Mucosa of descending colon (tissue), 3 donors: ENCODE results near the gene MTO1. TPM values are rescaled to one million over a fixed set of nuclear protein-coding genes. Genes with fewer than 3 reads are reported as not detected.
"Not testable (repeated sequence)": the region's sequence is repeated elsewhere in the genome, so short reads cannot be mapped to it uniquely, and the experiment has no call there.

ENCODE experiments used
- ATAC-seq: fragments of 200-7000 bp; cut with Tn5 transposase; one replicate; pipeline ENCODE4 v1.9.1; 2020; ENCODE audit warnings: mild to moderate bottlenecking, moderate library complexity
- DNase-seq, 3 donors: peaks; one replicate each; pipeline ENCODE4 v3.0.0-alpha.2; 2020
- H3K36me3 ChIP-seq: fragments of 200-600 bp; one replicate; pipeline ENCODE4 v1.8.0; 2021; ENCODE audit warnings: low read depth, mild to moderate bottlenecking
- H3K4me1 ChIP-seq: fragments of 200-600 bp; one replicate; pipeline ENCODE4 v1.8.0; 2021; ENCODE audit warnings: low read depth, mild to moderate bottlenecking
- H3K4me3 ChIP-seq: fragments of 200-600 bp; one replicate; pipeline ENCODE4 v1.8.0; 2021; ENCODE audit warnings: mild to moderate bottlenecking
- H3K9me3 ChIP-seq: fragments of 200-600 bp; one replicate; pipeline ENCODE4 v1.8.0; 2021; ENCODE audit warnings: mild to moderate bottlenecking
- CTCF ChIP-seq: fragments of 200-600 bp; IDR thresholded peaks from one replicate; pipeline ENCODE4 v1.8.0; 2022; ENCODE audit warnings: antibody characterized with exemption, mild to moderate bottlenecking
- intact Hi-C, 2 donors: fragments of 100-400 bp; cut with DNase I in 1 of 2; cut with micrococcal nuclease in 1 of 2; formaldehyde crosslinking; loops; one replicate each; pipeline versions ENCODE4 v1.11.0 to v1.11.1; 2022; cut with DNase I, micrococcal nuclease
- total RNA-seq, 3 donors: library from RNA; stranded (reverse); fragmentation: NEBNext Ultra II Directional in 2 of 3; extraction: Animal tissue kit (Norgen Biotek cat#: 25700) in 2 of 3; gene quantifications; one replicate each; pipeline versions ENCODE4 v1.2.1 to v1.2.4, GENCODE V29; 2021 to 2023
- donor health status: DM: no; HTN: no; CAD: no; lungs with moderate emphysema.
- donor health status: DM: no; HTN: no; CAD: no.
- donor health status: DM: no; HTN: yes; CAD: no.

Gene MTO1
- total RNA-seq, 3 donors from 2014 or later: 21.5 to 36.4 (median 31.9) TPM

GRCh38 chr6:73515204-73515655 lies 53.7 kb downstream of the MTO1 start:
- peak; percentile 5 for ATAC-seq
- TF ChIP-seq CTCF: no peak
- H3K4me1 ChIP-seq: peaks cover 21% of the 10 kb centered on the region
- DNase-seq: no peak
- intact Hi-C loops: loop anchor here in 1 of 2 donors (5.0 kb wide), 1 partner anchor 92 kb away; no protein-coding TSS in a partner anchor
- H3K9me3 ChIP-seq: no peaks in the 10 kb centered on the region
- H3K36me3 ChIP-seq: peaks cover 4% of the 10 kb centered on the region
- no peak overlapping the region for H3K4me3 ChIP-seq

GRCh38 chr6:73516514-73517489 lies 55.3 kb downstream of the MTO1 start:
- H3K9me3 ChIP-seq: no peaks in the 10 kb centered on the region
- no peak for TF ChIP-seq CTCF
- DNase-seq (no peak), ATAC-seq (no peak)
- no peak overlapping the region for H3K4me3 ChIP-seq
- H3K4me1 ChIP-seq: peaks cover 21% of the 10 kb centered on the region
- intact Hi-C loops: loop anchor here in 1 of 2 donors (5.0 kb wide), 1 partner anchor 90 kb away; no protein-coding TSS in a partner anchor
- H3K36me3 ChIP-seq: peaks cover 8% of the 10 kb centered on the region

GRCh38 chr6:73518100-73518981 lies 56.8 kb downstream of the MTO1 start:
- peaks cover 29% of the 10 kb centered on the region for H3K4me1 ChIP-seq
- not testable (repeated sequence) for ATAC-seq, H3K36me3 ChIP-seq, DNase-seq, H3K4me3 ChIP-seq, H3K9me3 ChIP-seq
- intact Hi-C loops: loop anchor here in 1 of 2 donors (5.0 kb wide), 1 partner anchor 89 kb away; no protein-coding TSS in a partner anchor

- not testable (repeated sequence) for DNase-seq, H3K4me3 ChIP-seq, ATAC-seq, H3K36me3 ChIP-seq, H3K9me3 ChIP-seq
- peaks cover 29% of the 10 kb centered on the region for H3K4me1 ChIP-seq
- intact Hi-C loops: loop anchor here in 1 of 2 donors (5.0 kb wide), 1 partner anchor 88 kb away; no protein-coding TSS in a partner anchor
These were observed 57.7 kb downstream of the MTO1 start for GRCh38 chr6:73518982-73519881.

- Histone ChIP-seq H3K9me3 (no peaks in the 10 kb centered on the region), H3K36me3 (peaks cover 5% of the 10 kb centered on the region), H3K4me1 (peaks cover 29% of the 10 kb centered on the region), H3K4me3 (peak overlapping the region; percentile 94)
- intact Hi-C loops: loop anchor here in 1 of 2 donors (5.0 kb wide), 1 partner anchor 87 kb away; no protein-coding TSS in a partner anchor
- no peak for TF ChIP-seq CTCF
- peak; percentile 45 for ATAC-seq
- peak; percentile 75 to 88 (median 83) for DNase-seq
These were observed 58.6 kb downstream of the MTO1 start for GRCh38 chr6:73519926-73520687.
